ENCODE results near the gene DUSP11.
"Not testable (repeated sequence)": the region's sequence is repeated elsewhere in the genome, so short reads cannot be mapped to it uniquely, and the experiment has no call there.

DUSP11 gene

GRCh38 chr2:73717695-73718094, 62.2 kb downstream of the DUSP11 start:
- not testable (repeated sequence) for DNase-seq (ENCODE audit: low spot score)

DNA sequence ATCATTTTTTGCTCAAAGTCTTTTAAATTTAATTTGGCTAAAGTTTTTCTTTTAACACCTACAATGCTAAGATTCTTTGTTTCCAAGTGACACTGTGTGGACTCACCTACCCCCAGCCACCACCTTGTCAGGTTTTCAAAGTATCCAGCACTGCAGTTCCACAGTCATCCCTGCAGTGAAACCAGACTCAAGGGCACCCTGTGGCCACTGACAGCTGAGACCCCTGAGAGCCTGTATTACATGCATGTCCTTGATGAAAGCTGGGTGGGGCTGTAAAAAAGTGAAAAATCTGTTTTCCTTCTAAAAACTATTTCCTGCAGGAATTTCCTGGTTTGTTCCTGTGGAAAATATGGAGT, 62.7 kb downstream of the DUSP11 start:
- no peak for DNase-seq (ENCODE audit: low spot score)

- no peak for DNase-seq (ENCODE audit: low spot score)
Observed at GRCh38 chr2:73716543-73717250, 63.2 kb downstream of the DUSP11 start.

- no peak for DNase-seq (ENCODE audit: low spot score)
Observed at GRCh38 chr2:73714091-73714490, 65.8 kb downstream of the DUSP11 start.
